ENCODE data around the gene BEGAIN.

- TF ChIP-seq CTCF (IDR thresholded peaks at IDR 0.05; ENCODE audit: poor library complexity) (no peak), EZH2 (IDR thresholded peaks at IDR 0.05; ENCODE audit: borderline replicate concordance) (no peak)
These were observed 22.2 kb upstream of the BEGAIN start for GRCh38 chr14:100609331-100609870.

Measured in hepatocyte (in vitro differentiated cells).